Glutamatergic neuron (in vitro differentiated cells): ENCODE data around the gene KRT6B. TPM values are rescaled to one million over a fixed set of nuclear protein-coding genes. Genes with fewer than 3 reads are reported as not detected.

Experiments
- DNase-seq: peaks from one replicate; pipeline ENCODE4 v3.0.0; 2022
- H3K27ac Mint-ChIP-seq: one replicate; pipeline ENCODE4 v1.8.0; 2020; ENCODE audit warnings: mild to moderate bottlenecking, mixed read lengths, inconsistent platforms; ENCODE audit not compliant: unreplicated experiment
- H3K27me3 Mint-ChIP-seq: one replicate; pipeline ENCODE4 v1.8.0; 2020; ENCODE audit warnings: mild to moderate bottlenecking, moderate library complexity, mixed read lengths, inconsistent platforms; ENCODE audit not compliant: unreplicated experiment
- H3K36me3 Mint-ChIP-seq: one replicate; pipeline ENCODE4 v1.8.0; 2020; ENCODE audit warnings: mild to moderate bottlenecking, mixed read lengths, inconsistent platforms; ENCODE audit not compliant: unreplicated experiment
- H3K4me1 Mint-ChIP-seq: one replicate; pipeline ENCODE4 v1.8.0; 2020; ENCODE audit warnings: mild to moderate bottlenecking, low read depth, mixed read lengths, inconsistent platforms; ENCODE audit not compliant: unreplicated experiment
- H3K4me3 Mint-ChIP-seq: one replicate; pipeline ENCODE4 v1.8.0; 2020; ENCODE audit warnings: mild to moderate bottlenecking, mixed read lengths, inconsistent platforms; ENCODE audit not compliant: unreplicated experiment
- H3K9me3 Mint-ChIP-seq: one replicate; pipeline ENCODE4 v1.8.0; 2020; ENCODE audit warnings: mild to moderate bottlenecking, moderate library complexity, mixed read lengths, inconsistent platforms; ENCODE audit not compliant: unreplicated experiment
- total RNA-seq: library from RNA; stranded (reverse); fragmentation: NEBNext Ultra II Directional; extraction: Animal tissue kit (Norgen Biotek cat#: 25700); gene quantifications from one replicate; pipeline ENCODE4 v1.2.1, GENCODE V29; 2021; ENCODE audit not compliant: unreplicated experiment
- TF ChIP-seq, protein P1 (sequence below): fragments of 200-600 bp; sonication (generic); IDR thresholded peaks from one replicate; pipeline ENCODE4 v1.5.0; 2021; ENCODE audit not compliant: partially characterized antibody, unreplicated experiment

The KRT6B gene
- total RNA-seq, 1 donor from 2014 or later: not detected

DNA sequence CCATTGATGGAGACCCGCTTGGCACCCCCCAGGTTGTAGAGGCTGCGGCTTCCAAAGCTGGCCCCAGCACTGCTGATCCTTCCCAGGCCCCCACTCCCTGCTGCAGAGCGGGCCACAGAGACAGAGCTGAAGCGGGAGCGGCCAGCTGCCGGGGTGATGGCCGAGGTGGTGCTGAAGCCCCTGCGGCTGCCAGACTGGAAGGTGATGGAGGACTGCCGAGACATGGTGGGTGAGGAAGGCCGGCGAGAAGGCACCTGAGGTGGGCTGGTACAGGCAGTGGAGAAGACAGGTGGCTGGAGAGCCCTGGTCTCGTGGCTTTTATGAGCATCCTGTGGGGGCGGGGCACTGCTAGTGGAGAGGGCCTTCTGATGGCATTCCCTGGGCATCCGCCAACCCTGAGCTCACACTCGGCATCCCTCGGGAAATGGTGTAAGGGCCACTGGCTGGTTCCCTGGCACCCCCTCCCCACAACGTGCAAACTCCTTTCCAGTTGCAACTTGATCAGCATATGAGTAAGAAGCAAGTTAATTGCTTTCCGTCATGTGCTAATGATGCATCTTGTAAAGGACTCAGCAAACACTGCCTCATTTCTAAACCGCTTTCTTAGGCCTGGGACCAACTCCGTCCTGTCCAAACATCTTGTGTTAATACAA, 17.7 kb downstream of the KRT6B start, which contains the start of gene KRT75:
KRT75 (minus strand) TSS at position 291 of the 653 bp plus-strand sequence; CDS start at position 224, 67 bp downstream.
- Mint-ChIP-seq H3K9me3 (peaks cover 7% of the 10 kb centered on the region), H3K4me1 (peaks cover 4% of the 10 kb centered on the region), H3K36me3 (no peaks in the 10 kb centered on the region), H3K4me3 (no peak within 1 kb of the TSS), H3K27ac (no peak within 1 kb of the TSS), H3K27me3 (peaks cover 9% of the 10 kb centered on the region)
- TF ChIP-seq, protein P1, sequence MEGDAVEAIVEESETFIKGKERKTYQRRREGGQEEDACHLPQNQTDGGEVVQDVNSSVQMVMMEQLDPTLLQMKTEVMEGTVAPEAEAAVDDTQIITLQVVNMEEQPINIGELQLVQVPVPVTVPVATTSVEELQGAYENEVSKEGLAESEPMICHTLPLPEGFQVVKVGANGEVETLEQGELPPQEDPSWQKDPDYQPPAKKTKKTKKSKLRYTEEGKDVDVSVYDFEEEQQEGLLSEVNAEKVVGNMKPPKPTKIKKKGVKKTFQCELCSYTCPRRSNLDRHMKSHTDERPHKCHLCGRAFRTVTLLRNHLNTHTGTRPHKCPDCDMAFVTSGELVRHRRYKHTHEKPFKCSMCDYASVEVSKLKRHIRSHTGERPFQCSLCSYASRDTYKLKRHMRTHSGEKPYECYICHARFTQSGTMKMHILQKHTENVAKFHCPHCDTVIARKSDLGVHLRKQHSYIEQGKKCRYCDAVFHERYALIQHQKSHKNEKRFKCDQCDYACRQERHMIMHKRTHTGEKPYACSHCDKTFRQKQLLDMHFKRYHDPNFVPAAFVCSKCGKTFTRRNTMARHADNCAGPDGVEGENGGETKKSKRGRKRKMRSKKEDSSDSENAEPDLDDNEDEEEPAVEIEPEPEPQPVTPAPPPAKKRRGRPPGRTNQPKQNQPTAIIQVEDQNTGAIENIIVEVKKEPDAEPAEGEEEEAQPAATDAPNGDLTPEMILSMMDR: no peak
- no peak for DNase-seq

DNA sequence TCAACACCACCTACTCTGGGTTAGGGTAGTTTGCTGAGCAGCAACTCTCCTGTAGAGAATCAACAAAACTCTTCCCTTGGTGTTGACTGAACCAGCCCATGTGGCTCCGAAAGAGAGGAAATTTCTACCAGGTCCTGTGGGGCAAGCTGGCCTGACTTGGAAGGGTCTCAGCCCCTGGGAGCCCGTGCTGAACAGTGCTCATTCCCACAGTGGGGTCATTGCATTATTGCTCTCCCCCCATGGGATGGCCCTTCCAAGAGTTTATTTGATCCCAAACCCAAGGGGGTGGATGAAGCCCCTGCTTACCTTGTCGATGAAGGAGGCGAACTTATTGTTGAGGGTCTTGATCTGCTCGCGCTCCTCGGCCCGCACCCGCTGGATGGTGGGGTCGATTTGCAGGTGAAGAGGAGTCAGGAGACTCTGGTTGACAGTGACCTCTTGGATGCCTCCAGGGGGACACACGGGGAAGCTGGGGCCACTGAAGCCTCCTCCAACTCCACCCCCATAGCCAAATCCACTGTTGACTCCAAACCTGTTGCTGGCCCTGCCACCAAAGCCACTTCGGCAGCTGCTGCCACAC, 18.4 kb downstream of the KRT6B start:
- Mint-ChIP-seq H3K4me3 (no peak overlapping the region), H3K4me1 (peaks cover 4% of the 10 kb centered on the region), H3K27me3 (peaks cover 9% of the 10 kb centered on the region), H3K36me3 (no peaks in the 10 kb centered on the region), H3K27ac (no peak overlapping the region), H3K9me3 (peaks cover 6% of the 10 kb centered on the region)
- TF ChIP-seq, protein P1: no peak
- DNase-seq: no peak

DNA sequence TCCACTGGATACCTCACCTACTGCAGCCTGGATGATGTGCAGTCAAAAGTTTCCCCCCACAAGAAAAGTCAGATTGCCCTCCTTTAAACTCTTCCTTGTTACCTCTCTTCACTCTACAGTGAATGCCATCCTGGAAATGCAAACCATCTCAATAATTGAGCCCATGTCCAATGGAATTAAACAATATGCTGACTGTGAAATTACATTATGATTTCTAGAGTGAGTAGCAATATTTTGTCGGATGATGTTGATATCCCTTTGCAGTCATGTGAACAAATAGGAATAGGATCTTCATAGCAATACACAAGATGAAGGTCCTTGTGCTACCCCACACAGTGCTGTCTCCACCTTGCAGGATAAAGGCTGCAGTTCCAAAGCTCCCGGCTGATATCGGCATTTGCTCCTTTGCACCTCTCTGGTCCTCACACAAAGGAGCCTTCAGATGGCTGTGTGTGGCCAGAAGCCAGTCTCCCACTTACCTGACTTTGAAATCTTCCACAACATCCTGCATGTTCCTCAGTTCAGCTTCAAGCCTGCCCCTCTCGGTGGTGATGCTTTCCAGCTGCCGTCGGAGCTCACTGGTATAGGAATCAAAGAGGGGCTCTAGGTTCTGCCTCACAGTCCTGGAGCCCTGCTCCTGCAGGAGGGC, 19.3 kb downstream of the KRT6B start:
- Mint-ChIP-seq H3K36me3 (no peaks in the 10 kb centered on the region), H3K4me1 (peaks cover 4% of the 10 kb centered on the region), H3K9me3 (peaks cover 5% of the 10 kb centered on the region), H3K27me3 (peaks cover 9% of the 10 kb centered on the region), H3K4me3 (no peak overlapping the region), H3K27ac (no peak overlapping the region)
- TF ChIP-seq, protein P1: no peak
- DNase-seq: no peak

DNA sequence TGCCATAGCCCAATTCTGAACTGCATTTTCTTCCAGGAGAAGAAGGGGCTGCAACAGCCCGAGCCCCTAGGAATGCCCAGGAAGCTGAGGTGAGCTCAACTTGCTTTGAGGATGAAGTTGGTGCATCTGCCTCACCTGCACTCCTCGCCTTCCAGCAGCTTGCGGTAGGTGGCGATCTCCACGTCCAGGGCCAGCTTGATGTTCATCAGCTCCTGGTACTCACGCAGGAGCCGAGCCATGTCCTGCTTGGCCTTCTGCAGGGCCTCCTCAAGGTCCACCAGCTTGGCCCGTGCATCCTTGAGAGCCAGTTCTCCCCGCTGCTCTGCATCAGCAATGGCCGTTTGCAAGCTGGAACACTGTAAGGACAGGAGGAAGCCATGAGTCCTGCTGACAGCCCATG, 23.8 kb downstream of the KRT6B start:
- no peak for DNase-seq
- H3K27me3 Mint-ChIP-seq: peaks cover 9% of the 10 kb centered on the region

More for the DNA sequence above, 23.8 kb downstream of the KRT6B start:
- Mint-ChIP-seq H3K9me3 (peaks cover 8% of the 10 kb centered on the region), H3K36me3 (no peaks in the 10 kb centered on the region), H3K4me3 (no peak overlapping the region), H3K27ac (no peak overlapping the region), H3K4me1 (no peaks in the 10 kb centered on the region)
- TF ChIP-seq, protein P1: no peak
